Activated CD4-positive, alpha-beta T cell treated with anti-CD3 and anti-CD28 coated beads, Interleukin-2, amount 50 U/mL, for 24 hours (primary cell): ENCODE results near the gene EXT2.

ENCODE experiments used
- DNase-seq, 2 donors: peaks; one replicate each; pipeline ENCODE4 v3.0.0-alpha.2; 2020; ENCODE audit warnings: low read depth in 1 of 2, low spot score in 1 of 2

The EXT2 gene

DNA sequence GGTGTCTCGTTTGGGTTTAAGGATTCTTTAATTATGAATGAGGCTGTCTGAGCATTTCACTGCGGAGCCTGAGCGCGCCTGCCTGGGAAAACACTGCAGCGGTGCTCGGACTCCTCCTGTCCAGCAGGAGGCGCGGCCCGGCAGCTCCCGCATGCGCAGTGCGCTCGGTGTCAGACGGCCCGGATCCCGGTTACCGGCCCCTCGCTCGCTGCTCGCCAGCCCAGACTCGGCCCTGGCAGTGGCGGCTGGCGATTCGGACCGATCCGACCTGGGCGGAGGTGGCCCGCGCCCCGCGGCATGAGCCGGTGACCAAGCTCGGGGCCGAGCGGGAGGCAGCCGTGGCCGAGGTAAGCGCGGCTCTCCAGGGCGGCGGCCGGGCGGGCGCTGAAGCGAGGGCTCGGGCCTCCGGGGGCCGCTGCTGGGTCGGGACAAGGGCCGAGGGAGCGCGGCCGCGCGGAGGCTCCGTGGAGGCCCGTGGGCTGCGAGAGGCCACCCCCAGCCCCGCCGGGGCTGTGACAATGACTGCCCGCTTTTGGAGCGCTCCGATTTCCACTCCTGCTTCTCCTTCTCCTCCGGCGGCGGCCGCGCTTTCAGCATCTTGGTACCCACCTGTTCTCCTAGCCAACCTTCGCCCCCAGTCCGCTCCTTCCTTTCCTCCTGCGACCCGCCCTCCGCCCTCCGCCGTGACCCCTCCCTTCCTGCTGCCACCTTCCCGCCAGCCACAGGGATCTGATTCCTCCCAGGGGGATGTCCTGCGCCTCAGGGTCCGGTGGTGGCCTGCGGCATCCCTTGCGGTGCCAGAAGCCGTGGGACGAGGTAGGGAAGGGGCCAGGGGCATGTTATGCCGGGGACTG is at the start of gene EXT2:
EXT2 (plus strand) TSS at position 173 of the 854 bp plus-strand sequence. CDS start 12,035 bp downstream, outside the sequence.
- DNase-seq: peak; percentile 70 to 80

DNA sequence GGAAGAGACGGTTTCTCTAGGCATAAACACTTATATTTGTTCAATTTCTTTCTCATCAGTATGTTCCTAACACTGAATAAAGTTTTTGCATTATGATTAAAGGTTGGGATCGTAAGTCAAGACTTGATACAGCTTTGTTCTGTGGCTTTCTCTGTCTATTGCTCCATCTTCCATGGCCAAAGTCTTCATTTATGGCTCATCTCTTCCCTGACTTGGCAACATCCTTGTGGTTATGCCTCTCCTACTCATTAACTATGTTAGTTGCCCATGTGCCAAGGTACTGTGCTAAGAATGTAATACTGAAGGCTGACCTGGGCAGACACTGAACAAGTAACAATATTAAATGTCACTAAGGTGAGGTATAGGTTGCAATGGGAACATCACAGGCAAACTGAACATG is 49.3 kb upstream of the EXT2 start:
- DNase-seq: no peak

DNA sequence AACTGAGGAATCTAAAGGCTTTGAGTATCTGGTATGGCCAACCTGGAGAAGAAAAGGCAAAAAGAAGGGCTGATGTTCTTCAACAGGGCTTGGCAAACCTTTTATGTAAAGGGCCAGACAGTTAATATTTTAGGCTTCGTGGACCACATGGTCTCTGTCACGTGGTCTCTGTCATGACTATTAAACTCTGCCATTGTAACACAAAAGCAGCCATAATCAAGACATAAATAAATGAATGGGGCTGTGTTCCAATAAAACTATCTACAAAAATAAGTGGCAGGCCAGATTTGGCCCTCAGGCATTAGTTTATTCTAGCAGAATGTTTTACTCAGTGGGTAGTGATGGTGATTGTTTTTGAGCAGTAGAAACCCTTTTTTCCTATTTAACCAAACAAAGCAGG is 48.2 kb upstream of the EXT2 start:
- no peak for DNase-seq

DNA sequence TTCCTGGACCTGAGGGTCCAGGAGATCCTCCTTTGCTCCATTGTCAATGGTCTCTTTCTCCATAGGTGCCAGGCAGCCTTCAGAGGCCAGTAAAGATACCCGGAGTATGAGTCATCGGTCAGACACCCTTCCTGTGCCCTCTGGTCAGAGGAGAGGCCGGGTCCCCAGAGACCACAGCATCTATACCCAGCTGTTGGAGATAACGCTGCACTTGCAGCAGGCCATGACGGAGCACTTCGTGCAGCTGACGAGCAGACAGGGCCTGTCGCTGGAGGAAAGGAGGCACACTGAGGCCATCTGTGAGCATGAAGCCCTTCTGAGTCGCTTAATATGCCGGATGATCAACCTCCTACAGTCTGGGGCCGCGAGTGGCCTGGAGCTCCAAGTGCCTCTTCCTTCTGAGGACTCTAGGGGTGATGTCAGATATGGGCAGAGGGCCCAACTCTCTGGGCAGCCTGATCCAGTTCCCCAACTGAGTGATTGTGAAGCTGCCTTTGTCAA is 47.5 kb upstream of the EXT2 start, which contains the start of gene ACCSL:
ACCSL (plus strand) TSS at position 51 of the 501 bp plus-strand sequence; CDS start at position 107, 56 bp downstream.
- no peak for DNase-seq

DNA sequence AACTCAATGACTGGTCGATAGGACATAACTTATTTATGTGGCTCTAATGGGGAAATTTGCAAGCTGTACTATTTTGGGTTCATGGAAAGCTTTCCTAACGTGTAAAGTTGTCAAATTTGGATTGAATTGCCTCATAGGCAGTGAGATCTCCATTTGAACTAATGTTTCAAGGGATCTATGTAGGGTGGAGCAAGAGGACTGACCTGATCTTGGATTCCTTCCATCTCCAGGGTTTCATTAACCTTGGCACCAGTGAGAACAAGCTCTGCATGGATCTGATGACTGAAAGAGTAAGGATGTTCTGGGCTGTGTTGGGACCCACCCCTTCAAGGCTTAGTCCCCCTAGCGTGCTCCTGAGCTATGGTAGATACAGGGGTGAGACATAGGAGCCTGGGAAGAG is 45.6 kb upstream of the EXT2 start:
- DNase-seq: no peak

DNA sequence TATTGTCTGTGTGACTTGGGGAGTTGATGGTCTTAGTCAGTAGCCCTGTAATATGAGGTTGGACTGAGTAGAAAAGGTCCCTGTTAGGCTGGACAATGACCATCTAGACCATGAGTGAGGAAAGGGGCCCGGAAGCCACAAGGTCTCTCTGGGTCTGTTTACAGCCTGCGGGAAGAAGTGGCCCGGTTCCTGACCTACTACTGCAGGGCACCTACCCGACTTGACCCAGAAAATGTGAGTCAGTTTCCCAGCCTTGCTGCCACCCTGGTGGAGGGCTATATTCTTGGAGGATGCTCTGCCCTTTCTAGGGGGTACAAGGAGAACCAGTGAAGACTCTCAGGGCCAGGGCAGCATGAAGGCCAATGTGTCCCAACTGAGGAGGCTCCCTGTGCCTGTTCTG is 44.3 kb upstream of the EXT2 start:
- no peak for DNase-seq

DNA sequence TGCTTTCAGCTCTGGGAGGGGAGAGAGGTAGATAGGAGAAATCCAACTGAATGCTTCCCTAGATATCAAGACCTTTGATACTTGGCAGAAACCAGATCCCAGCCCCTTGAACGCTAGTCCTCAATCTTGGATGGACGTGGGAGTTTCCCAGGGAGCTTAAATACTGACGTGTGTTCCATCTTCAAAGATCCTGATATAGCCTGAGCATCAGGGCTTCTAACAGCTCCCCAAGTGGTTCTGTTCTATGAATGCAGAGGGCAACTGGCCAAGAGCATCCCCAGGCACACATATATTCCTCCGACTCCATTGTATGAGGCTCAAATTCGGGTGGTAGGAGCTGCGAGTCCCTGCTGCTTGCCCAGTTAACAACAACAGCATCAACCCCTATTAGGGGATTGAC is 38.1 kb upstream of the EXT2 start:
- DNase-seq: no peak

DNA sequence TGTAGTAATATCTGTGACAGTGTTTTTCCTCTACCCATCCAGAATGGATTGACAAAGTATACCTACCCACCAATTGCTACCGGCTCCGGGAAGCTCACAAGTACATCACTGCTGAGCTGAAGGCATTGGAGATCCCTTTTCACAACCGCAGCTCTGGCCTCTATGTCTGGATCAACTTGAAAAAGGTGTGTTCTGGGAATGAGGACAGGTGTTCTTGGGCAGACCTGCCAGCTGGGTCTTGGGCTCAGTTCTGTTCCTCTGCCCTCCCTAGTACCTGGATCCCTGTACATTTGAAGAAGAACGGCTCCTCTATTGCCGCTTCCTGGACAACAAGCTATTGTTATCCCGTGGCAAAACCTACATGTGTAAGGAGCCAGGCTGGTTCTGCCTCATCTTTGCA is 37.2 kb upstream of the EXT2 start:
- DNase-seq: no peak

DNA sequence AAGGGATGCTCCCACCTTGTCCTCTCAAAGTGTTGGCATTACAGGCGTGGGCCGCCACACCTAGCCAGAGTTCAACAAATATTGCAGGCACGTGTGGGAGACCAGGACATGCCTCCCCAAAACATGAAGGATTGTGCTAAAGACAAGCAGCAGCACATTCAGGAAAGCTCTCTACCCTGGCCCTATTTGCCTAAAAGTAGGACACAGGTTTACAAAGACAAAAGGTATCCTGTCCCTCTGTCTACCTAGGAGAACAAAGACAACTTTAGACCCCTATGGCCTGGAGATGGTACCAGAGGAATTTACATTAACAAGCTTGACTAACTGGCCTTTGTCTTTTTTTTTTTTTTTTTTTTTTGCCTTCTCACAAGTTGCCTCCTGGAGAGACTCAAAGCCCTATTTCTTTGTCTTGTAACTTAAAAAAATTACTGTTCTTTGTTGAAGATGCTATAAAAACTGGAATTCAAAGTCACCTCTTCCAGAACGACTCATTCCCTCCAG is 30.3 kb upstream of the EXT2 start:
- no peak for DNase-seq

DNA sequence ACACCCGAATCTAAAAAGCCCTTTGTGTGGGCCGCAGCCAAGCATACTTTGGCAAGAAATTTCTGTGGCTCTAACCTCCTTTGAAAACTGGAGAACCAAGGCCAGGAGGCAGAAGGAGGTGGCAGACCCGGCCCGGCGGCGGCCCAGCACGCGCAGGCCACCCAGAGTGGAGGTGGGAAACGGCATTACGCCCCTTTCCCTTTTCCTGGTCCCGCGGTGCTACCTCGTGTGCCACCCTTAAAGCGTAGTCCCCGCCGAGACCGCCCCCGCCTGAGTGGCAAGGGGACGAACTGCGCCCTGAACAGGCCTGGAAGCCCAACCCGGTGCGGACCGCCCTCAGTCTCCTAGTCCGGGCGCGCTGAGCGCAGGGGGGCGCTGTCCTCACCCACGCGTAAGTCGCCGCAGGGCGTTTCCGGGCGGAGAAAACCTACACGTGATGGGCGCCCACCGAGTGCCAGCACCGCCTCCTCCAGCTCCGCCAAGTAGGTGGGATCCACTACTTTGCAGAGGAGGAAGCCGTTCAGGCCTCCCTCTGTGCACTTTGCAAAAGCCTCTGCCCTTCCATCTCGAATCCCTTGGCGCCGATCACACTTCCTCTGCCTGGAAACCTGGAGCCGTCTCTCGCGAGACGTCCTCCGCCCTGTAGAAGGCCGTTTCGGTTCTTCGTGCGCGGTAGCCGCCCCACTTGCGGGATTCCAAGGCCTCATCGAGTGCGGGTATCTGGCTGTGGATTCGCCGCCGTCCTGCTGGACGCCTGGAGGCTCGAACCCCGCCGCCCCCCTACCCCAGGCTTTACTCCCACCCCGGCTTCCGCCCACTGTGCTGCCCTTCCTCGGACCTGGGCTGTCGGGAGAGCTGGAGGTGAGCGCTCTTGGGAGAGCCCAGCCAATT is 29.4 kb upstream of the EXT2 start, which contains the start of gene ACCS:
ACCS (plus strand) TSS at position 430 of the 891 bp plus-strand sequence. CDS start 1,358 bp downstream, outside the sequence.
- DNase-seq: peak; percentile 56 to 72

DNA sequence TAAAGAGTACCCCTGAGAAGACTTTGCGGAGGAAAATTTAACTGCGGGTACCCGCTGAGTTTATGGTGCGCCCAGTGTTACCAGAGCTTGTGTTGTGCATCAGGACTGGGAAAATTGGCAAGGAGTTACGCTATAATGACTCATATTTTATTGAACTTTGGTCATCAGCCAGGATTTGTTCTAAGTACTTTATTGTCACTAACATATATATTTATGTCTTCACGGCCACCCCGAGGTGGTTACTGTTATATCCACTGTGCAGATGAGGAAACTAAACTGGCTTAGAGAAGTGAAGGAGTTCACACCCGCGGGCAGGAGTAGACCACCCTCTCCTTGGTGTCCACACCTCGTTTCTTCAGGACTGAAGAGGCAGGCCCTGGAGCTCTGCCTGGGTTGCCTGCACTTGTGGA is 28.7 kb upstream of the EXT2 start:
- no peak for DNase-seq

DNA sequence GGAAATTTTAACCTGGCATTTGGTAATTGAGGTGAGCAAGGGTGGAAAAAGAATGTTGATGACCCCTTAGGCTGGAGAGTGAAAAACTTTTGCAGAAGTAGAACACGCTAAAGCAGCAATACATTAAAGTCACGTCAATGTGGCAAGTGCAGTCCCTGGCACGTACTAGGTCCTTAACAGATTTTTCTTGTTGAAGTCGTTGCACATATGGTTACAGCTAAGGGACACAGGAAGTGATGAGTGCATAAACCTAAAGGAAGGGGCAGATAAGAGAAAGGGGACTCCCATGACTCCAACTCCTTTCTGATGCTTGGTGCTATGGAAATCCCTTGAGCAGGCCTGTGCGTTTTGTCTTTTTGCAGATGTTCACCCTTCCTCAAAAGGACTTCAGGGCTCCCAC is 28.2 kb upstream of the EXT2 start:
- no peak for DNase-seq

DNA sequence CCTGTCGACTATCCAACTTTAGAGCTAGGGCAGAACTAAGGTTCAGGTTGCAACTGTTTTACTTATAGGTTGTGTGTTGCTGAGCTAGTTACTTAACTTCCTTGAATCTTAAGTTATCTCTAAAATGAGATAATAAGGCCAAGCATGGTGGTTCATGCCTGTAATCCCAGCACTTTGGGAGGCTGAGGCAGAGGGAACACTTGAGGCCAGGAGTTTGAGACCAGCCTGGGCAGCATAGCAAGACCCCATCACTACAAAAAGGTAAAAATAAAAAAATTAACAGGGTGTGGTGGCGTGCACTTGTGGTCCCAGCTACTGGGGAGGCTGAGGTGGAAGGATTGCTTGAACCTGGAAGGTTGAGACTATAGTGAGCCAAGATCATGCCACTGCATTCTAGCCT is 27.3 kb upstream of the EXT2 start:
- no peak for DNase-seq

DNA sequence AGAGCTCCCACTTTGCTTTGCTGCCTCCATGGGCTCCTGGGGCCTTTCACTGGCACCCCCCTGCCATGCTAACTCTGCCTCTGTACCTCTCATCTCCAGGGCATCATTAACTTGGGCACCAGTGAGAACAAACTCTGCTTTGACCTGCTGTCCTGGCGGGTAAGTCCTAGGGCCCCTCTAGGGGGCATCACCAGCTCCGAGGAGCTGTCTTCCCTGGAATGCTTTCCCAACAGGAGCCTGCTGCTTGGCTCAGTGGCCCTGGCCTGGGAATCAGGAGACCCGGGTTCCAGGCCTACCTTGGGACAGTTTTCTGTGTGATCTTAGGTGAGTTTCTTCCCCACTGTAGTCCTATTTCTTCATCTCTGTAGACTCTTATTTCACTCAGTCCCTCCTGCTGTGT is 24.3 kb upstream of the EXT2 start:
- DNase-seq: no peak

DNA sequence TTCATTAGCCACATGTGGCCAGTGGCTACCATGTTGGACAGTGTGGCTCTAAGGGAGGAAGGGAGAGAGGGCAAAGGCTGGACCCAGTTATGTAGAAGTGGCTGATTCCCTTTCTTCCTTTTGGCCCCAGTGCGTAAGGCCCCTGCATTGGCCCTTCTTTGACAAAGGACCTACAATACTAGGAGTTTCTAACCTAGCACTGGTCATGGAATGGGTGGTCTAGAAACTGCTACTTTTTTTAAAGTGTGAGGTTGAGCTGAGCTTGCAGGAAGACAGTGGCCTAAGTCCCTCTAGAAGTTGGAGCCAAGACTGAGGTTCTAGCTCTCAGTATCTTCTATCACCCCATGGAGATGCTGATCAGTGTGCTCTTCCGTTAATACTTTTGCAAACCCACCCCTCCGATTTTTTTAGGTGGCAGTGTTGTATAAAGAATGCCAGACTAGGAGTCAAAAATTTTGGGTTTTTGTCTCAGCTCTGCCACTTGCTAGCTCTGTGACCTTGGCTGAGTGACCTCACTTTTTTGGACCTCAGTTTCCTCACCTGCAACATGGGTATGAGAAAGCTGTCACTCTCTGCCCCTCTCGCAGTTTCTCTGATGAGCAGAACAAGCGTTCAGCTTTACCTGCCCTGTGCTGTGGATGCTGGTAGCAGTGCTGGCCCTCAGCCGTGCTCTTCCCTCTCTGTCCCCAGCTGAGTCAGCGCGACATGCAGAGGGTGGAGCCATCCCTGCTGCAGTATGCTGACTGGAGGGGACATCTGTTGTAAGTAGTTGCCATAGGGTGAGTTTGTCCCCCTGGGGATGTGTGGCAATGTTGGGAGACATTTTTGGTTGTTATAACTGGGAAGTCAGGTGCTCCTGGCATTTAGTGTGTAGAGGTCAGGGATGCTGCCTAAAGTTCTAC is 22.5 kb upstream of the EXT2 start:
- DNase-seq: no peak

DNA sequence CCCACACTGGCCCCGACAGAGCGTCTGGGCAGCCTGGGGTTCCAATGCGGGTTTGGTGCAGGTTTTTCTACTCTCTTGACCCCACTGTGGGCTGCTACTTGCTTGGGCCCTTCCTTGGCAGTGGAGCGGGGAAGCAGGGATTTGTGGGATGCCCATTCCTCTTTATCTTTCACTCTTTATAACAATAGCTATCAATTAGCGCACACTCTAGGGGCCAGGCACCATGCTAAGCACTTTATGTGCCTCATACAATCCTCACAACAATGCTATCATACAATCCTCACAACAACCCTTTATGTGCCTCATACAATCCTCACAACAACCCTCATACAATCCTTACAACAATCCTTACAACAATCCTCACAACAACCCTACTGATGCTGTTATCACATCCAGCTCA is 16.7 kb upstream of the EXT2 start:
- DNase-seq: no peak

DNA sequence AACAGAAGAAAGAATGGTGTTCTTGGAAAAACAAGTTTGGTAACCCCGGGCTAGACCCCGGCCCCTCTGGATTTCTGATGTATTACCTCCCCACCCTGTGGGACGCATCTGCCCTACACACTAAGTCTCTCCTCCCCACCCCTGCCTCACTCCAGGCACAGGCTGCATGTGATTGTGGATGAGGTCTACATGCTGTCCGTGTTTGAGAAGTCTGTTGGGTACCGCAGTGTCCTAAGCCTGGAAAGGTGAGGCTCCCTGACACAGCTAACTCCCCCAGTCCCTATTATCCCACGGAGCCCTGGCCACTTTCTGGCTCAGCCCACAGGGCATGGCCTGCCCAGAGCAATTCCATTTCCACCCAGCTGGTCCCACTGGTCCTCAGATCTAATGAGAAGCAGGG is 16.1 kb upstream of the EXT2 start:
- no peak for DNase-seq

DNA sequence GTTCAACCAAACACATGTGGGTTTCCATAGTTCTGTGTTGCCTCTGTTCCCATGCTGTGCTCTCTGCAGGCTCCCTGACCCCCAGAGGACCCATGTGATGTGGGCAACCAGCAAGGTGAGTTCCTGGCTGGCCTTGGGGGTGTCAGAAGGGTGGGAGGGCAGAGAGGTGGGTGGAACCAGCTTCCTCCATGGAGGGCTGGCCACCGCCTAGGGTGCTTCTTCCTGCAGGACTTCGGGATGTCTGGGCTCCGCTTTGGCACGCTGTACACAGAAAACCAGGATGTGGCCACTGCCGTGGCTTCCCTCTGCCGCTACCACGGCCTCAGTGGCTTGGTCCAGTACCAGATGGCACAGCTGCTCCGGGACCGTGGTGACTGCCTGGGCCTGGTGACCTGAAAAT is 14.5 kb upstream of the EXT2 start:
- no peak for DNase-seq

DNA sequence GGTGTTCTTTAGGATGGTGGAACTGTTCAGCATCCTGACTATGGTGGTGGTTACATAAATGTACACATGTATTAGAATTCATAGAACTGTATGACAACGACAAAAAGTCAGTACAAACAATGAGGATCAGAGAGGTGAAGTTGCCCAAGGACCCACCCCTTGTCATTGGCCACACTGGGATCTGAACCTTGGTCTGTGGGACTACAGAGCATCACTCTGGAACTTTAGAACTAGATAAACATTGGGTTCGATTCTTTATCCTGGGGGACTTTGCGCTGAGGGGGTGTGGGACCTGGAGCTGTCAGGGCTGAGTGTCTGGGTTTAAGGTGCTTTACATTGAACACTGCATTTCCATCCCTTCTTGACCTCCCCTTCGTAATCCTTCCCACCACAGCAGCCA is 12.8 kb upstream of the EXT2 start:
- DNase-seq: no peak

DNA sequence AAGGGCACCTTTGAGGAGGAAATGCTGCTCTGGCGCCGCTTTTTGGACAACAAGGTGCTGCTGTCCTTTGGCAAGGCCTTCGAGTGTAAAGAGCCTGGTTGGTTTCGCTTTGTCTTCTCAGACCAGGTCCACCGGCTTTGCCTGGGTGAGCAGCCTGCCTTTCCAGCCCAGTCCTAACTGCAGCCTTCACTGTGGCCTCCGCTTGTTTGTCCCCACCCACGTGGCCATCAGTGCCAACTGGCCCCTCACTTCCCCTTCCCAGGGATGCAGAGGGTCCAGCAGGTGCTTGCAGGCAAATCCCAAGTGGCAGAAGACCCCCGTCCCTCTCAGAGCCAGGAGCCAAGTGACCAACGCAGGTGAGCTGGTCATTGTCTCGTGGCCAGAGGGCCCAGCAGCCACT is 12.0 kb upstream of the EXT2 start:
- no peak for DNase-seq

DNA sequence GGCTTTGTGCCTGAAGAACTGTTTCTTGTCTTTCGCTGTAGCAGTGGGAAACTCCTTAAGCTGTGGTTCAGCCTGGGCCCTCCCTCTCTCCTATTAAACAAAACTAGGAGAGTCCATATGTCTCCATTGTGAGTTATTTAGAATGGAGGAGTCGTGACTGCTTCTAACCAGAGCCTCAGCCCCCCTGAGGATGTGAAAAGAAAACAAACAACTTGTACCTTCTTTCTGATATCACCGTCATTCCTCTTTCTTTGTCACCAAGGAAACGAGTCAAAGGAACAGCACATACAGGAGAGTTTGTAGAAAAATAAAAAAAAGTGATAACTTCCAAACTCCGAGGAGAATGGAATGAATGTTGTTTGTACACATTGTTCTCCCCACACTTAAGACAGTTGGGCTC is 11.6 kb upstream of the EXT2 start:
- no peak for DNase-seq
